ENCODE data around the gene TEX11.

DNA sequence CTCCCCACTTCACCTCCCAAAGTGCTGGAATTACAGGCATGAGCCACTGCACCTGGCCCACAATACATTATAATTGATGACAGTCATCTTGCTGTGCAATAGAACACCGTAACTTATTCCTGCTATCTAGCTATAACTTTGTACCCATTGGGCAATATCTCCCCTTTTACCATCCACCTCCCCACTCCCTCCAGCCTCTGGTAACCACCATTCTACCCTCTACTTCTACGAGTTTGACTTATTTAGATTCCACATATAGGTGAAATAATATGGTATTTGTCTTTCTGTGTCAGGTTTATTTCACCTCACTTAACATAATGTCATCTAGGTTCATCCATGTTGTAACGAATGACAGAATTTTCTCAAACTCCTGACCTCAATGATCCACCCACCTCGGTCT, 8.2 kb upstream of the TEX11 start:
- TF ChIP-seq NFE2L1 (CRISPR knock-in tag; IDR thresholded peaks at IDR 0.05; ENCODE audit: borderline replicate concordance): no peak
- TF ChIP-seq KLF11 (CRISPR knock-in tag; IDR thresholded peaks at IDR 0.05): no peak
- TF ChIP-seq, protein P1, sequence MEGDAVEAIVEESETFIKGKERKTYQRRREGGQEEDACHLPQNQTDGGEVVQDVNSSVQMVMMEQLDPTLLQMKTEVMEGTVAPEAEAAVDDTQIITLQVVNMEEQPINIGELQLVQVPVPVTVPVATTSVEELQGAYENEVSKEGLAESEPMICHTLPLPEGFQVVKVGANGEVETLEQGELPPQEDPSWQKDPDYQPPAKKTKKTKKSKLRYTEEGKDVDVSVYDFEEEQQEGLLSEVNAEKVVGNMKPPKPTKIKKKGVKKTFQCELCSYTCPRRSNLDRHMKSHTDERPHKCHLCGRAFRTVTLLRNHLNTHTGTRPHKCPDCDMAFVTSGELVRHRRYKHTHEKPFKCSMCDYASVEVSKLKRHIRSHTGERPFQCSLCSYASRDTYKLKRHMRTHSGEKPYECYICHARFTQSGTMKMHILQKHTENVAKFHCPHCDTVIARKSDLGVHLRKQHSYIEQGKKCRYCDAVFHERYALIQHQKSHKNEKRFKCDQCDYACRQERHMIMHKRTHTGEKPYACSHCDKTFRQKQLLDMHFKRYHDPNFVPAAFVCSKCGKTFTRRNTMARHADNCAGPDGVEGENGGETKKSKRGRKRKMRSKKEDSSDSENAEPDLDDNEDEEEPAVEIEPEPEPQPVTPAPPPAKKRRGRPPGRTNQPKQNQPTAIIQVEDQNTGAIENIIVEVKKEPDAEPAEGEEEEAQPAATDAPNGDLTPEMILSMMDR (CRISPR knock-in tag; IDR thresholded peaks at IDR 0.05): no peak
- no peak for TF ChIP-seq ZNF235 (CRISPR knock-in tag; IDR thresholded peaks at IDR 0.05; ENCODE audit: borderline replicate concordance)
- TF ChIP-seq ZNF782 (CRISPR knock-in tag; IDR thresholded peaks at IDR 0.05; ENCODE audit: borderline replicate concordance): no peak
- TF ChIP-seq SP1 (IDR thresholded peaks at IDR 0.05): no peak
- no peak for TF ChIP-seq SP1 (CRISPR knock-in tag; IDR thresholded peaks at IDR 0.05)
- no peak for TF ChIP-seq POLR2A (IDR thresholded peaks at IDR 0.05; ENCODE audit: insufficient read depth in 1 of 2, low read depth in 2 of 2, low read length in 2 of 2)
- TF ChIP-seq, protein P2, sequence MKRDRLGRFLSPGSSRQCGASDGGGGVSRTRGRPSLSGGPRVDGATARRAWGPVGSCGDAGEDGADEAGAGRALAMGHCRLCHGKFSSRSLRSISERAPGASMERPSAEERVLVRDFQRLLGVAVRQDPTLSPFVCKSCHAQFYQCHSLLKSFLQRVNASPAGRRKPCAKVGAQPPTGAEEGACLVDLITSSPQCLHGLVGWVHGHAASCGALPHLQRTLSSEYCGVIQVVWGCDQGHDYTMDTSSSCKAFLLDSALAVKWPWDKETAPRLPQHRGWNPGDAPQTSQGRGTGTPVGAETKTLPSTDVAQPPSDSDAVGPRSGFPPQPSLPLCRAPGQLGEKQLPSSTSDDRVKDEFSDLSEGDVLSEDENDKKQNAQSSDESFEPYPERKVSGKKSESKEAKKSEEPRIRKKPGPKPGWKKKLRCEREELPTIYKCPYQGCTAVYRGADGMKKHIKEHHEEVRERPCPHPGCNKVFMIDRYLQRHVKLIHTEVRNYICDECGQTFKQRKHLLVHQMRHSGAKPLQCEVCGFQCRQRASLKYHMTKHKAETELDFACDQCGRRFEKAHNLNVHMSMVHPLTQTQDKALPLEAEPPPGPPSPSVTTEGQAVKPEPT (CRISPR knock-in tag; IDR thresholded peaks at IDR 0.05; ENCODE audit: low read depth): no peak
- TF ChIP-seq ARHGAP35 (CRISPR knock-in tag; IDR thresholded peaks at IDR 0.05; ENCODE audit: borderline replicate concordance): no peak
- TF ChIP-seq FOXP1 (IDR thresholded peaks at IDR 0.05): no peak
- no peak for TF ChIP-seq FOXP1 (CRISPR knock-in tag; IDR thresholded peaks at IDR 0.05)
- TF ChIP-seq, protein P3, sequence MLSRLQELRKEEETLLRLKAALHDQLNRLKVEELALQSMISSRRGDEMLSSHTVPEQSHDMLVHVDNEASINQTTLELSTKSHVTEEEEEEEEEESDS (CRISPR knock-in tag; IDR thresholded peaks at IDR 0.05; ENCODE audit: borderline replicate concordance): no peak
